Measurements from ENCODE around the gene CACUL1.
"Not testable (repeated sequence)": the region's sequence is repeated elsewhere in the genome, so short reads cannot be mapped to it uniquely, and the experiment has no call there.

The CACUL1 gene

GRCh38 chr10:118754556-118755423 lies at the start of gene CACUL1:
Gene CACUL1 (minus strand): TSS chr10:118754970. CDS start chr10:118754762, 208 bp downstream.
- peak; percentile 100 for DNase-seq (ENCODE audit: low read depth)

- no peak for DNase-seq (ENCODE audit: low read depth)
Observed at GRCh38 chr10:118804262-118804773, 49.5 kb upstream of the CACUL1 start.

- no peak for DNase-seq (ENCODE audit: low read depth)
Observed at GRCh38 chr10:118802126-118802793, 47.5 kb upstream of the CACUL1 start.

GRCh38 chr10:118800920-118801319 lies 46.1 kb upstream of the CACUL1 start:
- DNase-seq (ENCODE audit: low read depth) = no peak

GRCh38 chr10:118799777-118800176 lies 45.0 kb upstream of the CACUL1 start:
- no peak for DNase-seq (ENCODE audit: low read depth)

GRCh38 chr10:118798231-118798662 lies 43.5 kb upstream of the CACUL1 start:
- peak; percentile 84 for DNase-seq (ENCODE audit: low read depth)

GRCh38 chr10:118794971-118795370 lies 40.2 kb upstream of the CACUL1 start:
- not testable (repeated sequence) for DNase-seq (ENCODE audit: low read depth)

GRCh38 chr10:118793545-118793944 lies 38.8 kb upstream of the CACUL1 start:
- DNase-seq (ENCODE audit: low read depth) = no peak

- DNase-seq (ENCODE audit: low read depth) = peak; percentile 38
Observed at GRCh38 chr10:118792526-118792925, 37.8 kb upstream of the CACUL1 start.

- no peak for DNase-seq (ENCODE audit: low read depth)
Observed at GRCh38 chr10:118790058-118790457, 35.3 kb upstream of the CACUL1 start.

- no peak for DNase-seq (ENCODE audit: low read depth)
Observed at GRCh38 chr10:118785551-118785950, 30.8 kb upstream of the CACUL1 start.

- no peak for DNase-seq (ENCODE audit: low read depth)
Observed at GRCh38 chr10:118783776-118784545, 29.2 kb upstream of the CACUL1 start.

GRCh38 chr10:118782916-118783465 lies 28.2 kb upstream of the CACUL1 start:
- not testable (repeated sequence) for DNase-seq (ENCODE audit: low read depth)

- DNase-seq (ENCODE audit: low read depth) = no peak
Observed at GRCh38 chr10:118781541-118781940, 26.8 kb upstream of the CACUL1 start.

GRCh38 chr10:118778727-118779126 lies 24.0 kb upstream of the CACUL1 start:
- no peak for DNase-seq (ENCODE audit: low read depth)

GRCh38 chr10:118776960-118777359 lies 22.2 kb upstream of the CACUL1 start:
- DNase-seq (ENCODE audit: low read depth) = no peak

- DNase-seq (ENCODE audit: low read depth) = no peak
Observed at GRCh38 chr10:118776033-118776432, 21.3 kb upstream of the CACUL1 start.

GRCh38 chr10:118775478-118775877 lies 20.7 kb upstream of the CACUL1 start:
- no peak for DNase-seq (ENCODE audit: low read depth)

GRCh38 chr10:118773041-118773440 lies 18.3 kb upstream of the CACUL1 start:
- no peak for DNase-seq (ENCODE audit: low read depth)

GRCh38 chr10:118771976-118772375 lies 17.2 kb upstream of the CACUL1 start:
- DNase-seq (ENCODE audit: low read depth) = no peak

- DNase-seq (ENCODE audit: low read depth) = no peak
Observed at GRCh38 chr10:118769898-118770600, 15.3 kb upstream of the CACUL1 start.

Measured in fibroblast of the conjunctiva (primary cell).